NCI-H510A treated with DMSO at 0.1 percent for 48 hours (cell line): ENCODE data around the gene LRRC59.

ENCODE experiments used
- DNase-seq: peaks from one replicate; lab custom pipeline; 2025; lab: John Stamatoyannopoulos, UW

Gene LRRC59

GRCh38 chr17:50361561-50362480 is 35.5 kb downstream of the LRRC59 start:
- DNase-seq, result peak; percentile 57

GRCh38 chr17:50360486-50361115 is 36.7 kb downstream of the LRRC59 start:
- no peak for DNase-seq

- DNase-seq, result no peak
Measured at GRCh38 chr17:50359998-50360461, 37.3 kb downstream of the LRRC59 start.

- no peak for DNase-seq
Measured at GRCh38 chr17:50359005-50359699, 38.2 kb downstream of the LRRC59 start.

GRCh38 chr17:50358177-50358576 is 39.1 kb downstream of the LRRC59 start:
- DNase-seq, result no peak

- no peak for DNase-seq
Measured at GRCh38 chr17:50356892-50357510, 40.3 kb downstream of the LRRC59 start.

GRCh38 chr17:50356418-50356817 is 40.9 kb downstream of the LRRC59 start:
- DNase-seq, result no peak

- no peak for DNase-seq
Measured at GRCh38 chr17:50355701-50356341, 41.5 kb downstream of the LRRC59 start.

GRCh38 chr17:50355336-50355700 is 42.0 kb downstream of the LRRC59 start:
- DNase-seq, result no peak

GRCh38 chr17:50354776-50355175 is 42.5 kb downstream of the LRRC59 start:
- DNase-seq, result no peak

GRCh38 chr17:50354198-50354597 is 43.1 kb downstream of the LRRC59 start:
- DNase-seq, result no peak

GRCh38 chr17:50353600-50354195 is 43.6 kb downstream of the LRRC59 start:
- DNase-seq, result no peak

- DNase-seq, result no peak
Measured at GRCh38 chr17:50352693-50353599, 44.4 kb downstream of the LRRC59 start.

GRCh38 chr17:50352072-50352692 is 45.1 kb downstream of the LRRC59 start:
- DNase-seq, result no peak

- no peak for DNase-seq
Measured at GRCh38 chr17:50350733-50351132, 46.6 kb downstream of the LRRC59 start.

GRCh38 chr17:50349243-50349600 is 48.1 kb downstream of the LRRC59 start:
- DNase-seq, result no peak

- no peak for DNase-seq
Measured at GRCh38 chr17:50348522-50349242, 48.6 kb downstream of the LRRC59 start.

- no peak for DNase-seq
Measured at GRCh38 chr17:50347894-50348291, 49.4 kb downstream of the LRRC59 start.
